Measurements from ENCODE around the gene CLDN9. TPM values are rescaled to one million over a fixed set of nuclear protein-coding genes. Genes with fewer than 3 reads are reported as not detected.
A peak's percentile ranks its signal among the peaks of the same experiment; 100 is the strongest.

CLDN9 gene
- total RNA-seq, 1 donor from 2014 or later = not detected

DNA sequence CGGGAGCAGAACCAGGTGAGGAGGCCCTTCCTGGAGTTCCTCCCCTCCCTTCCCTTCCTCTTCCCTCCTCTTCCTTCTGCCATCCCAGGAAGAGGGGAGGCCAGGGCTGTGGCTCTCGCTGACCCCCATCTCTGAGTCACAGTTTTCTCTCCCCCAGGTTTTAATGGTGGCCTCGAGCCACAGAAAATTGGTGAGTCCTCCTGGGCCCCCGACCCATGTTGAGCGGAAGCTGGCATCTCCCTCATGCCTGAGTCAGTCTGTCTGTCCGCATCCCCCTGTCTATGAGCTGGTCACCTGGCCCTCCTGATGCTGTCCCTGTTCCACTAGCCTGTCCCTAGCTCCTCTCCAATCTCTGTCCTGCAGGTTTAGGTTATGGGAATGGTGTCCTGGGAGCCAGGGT is 12.8 kb upstream of the CLDN9 start:
- Mint-ChIP-seq H3K36me3 (ENCODE audit: unreplicated experiment) (no peaks in the 10 kb centered on the region), H3K27me3 (ENCODE audit: unreplicated experiment) (peaks cover 18% of the 10 kb centered on the region), H3K9me3 (ENCODE audit: unreplicated experiment) (no peaks in the 10 kb centered on the region), H3K4me1 (ENCODE audit: unreplicated experiment) (peaks cover under 1% of the 10 kb centered on the region), H3K4me3 (ENCODE audit: unreplicated experiment) (no peak overlapping the region), H3K27ac (ENCODE audit: unreplicated experiment) (no peak overlapping the region)
- TF ChIP-seq, protein P1, sequence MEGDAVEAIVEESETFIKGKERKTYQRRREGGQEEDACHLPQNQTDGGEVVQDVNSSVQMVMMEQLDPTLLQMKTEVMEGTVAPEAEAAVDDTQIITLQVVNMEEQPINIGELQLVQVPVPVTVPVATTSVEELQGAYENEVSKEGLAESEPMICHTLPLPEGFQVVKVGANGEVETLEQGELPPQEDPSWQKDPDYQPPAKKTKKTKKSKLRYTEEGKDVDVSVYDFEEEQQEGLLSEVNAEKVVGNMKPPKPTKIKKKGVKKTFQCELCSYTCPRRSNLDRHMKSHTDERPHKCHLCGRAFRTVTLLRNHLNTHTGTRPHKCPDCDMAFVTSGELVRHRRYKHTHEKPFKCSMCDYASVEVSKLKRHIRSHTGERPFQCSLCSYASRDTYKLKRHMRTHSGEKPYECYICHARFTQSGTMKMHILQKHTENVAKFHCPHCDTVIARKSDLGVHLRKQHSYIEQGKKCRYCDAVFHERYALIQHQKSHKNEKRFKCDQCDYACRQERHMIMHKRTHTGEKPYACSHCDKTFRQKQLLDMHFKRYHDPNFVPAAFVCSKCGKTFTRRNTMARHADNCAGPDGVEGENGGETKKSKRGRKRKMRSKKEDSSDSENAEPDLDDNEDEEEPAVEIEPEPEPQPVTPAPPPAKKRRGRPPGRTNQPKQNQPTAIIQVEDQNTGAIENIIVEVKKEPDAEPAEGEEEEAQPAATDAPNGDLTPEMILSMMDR (IDR thresholded peaks at IDR 0.05) = no peak
- DNase-seq (ENCODE audit: extremely low spot score, unreplicated experiment) = no peak

DNA sequence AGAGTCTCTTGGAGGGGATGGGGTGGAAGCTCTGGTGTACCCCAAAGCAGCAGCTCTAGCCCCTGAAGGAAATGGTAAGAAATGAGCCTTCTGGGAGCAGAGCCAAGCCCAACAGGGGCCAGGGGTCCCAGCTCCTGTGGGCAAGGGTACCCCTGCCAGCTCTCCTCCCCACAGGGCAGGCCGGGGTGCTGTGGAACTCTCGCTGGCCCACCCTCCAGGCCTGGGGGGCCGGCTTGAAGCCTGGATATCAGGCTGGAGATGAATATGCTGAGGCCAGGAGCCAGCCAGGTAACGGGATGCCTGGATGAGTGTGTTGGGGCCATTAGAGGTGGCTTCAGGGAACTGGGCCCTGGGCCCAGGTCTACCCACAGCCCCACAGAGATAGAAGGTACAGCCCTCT is 12.2 kb upstream of the CLDN9 start:
- Mint-ChIP-seq H3K27ac (ENCODE audit: unreplicated experiment) (no peak overlapping the region), H3K4me1 (ENCODE audit: unreplicated experiment) (peaks cover 1% of the 10 kb centered on the region), H3K9me3 (ENCODE audit: unreplicated experiment) (no peaks in the 10 kb centered on the region), H3K4me3 (ENCODE audit: unreplicated experiment) (no peak overlapping the region), H3K36me3 (ENCODE audit: unreplicated experiment) (no peaks in the 10 kb centered on the region), H3K27me3 (ENCODE audit: unreplicated experiment) (peaks cover 20% of the 10 kb centered on the region)
- TF ChIP-seq, protein P1 (IDR thresholded peaks at IDR 0.05) = no peak
- no peak for DNase-seq (ENCODE audit: extremely low spot score, unreplicated experiment)

DNA sequence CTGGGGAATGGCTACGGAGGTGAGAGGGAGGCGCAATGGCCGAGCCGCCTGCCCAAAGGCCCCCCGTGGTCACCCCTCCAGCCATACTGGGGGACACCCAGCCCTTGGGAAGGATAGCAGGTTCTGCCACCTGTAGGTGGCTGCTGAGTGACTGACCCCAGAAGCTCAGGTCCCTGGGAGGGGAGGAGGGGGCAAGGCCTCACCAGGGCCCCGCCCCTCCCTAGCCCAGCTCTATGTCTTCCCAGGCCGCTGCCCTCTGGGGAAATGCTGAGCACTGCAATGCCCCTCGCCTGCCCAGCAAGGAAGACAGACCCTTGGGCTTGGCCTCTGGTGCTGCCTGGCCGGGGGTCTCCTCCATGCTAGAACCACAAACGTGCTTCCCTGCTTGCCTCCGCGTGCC is 11.4 kb upstream of the CLDN9 start:
- no peaks in the 10 kb centered on the region for H3K36me3 Mint-ChIP-seq (ENCODE audit: unreplicated experiment)
- no peak for DNase-seq (ENCODE audit: extremely low spot score, unreplicated experiment)
- peaks cover 1% of the 10 kb centered on the region for H3K4me1 Mint-ChIP-seq (ENCODE audit: unreplicated experiment)
- no peak overlapping the region for H3K27ac Mint-ChIP-seq (ENCODE audit: unreplicated experiment)
- H3K27me3 Mint-ChIP-seq (ENCODE audit: unreplicated experiment) = peaks cover 26% of the 10 kb centered on the region
- H3K9me3 Mint-ChIP-seq (ENCODE audit: unreplicated experiment) = no peaks in the 10 kb centered on the region
- TF ChIP-seq, protein P1 (IDR thresholded peaks at IDR 0.05) = no peak
- no peak overlapping the region for H3K4me3 Mint-ChIP-seq (ENCODE audit: unreplicated experiment)

DNA sequence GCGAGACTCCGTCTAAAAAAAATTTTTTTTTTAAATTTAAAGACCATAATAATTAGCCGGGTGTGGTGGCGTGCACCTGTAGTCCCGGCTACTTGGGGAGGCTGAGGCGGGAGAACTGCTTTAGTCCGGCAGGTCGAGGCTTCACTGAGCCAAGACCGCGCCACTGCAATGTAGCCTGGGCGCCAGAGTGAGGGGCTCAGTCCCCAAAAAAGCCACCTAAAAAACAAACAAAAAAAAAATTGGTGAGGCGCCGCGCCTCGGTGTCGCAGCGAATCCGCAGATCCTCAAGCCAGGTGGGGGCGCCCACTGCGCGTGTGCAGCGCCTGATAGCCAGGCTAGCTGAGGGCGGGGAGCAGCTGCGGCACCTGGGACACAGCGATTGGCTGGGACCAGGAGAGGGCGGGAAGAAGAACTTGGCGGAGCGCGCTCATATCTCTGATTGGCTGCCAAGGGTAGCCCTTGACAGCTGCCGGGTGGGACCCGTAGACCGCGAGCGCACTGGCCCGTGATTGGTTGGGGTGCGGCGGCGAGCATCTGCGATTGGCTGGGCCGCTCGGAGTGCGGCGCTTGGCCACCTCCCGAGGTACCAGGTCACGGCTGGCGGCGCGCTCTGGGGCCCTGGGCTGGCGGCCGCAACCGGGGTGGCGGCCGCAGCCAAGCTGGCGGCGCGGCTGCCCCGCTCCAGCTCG is 9.0 kb upstream of the CLDN9 start:
- no peak overlapping the region for H3K27ac Mint-ChIP-seq (ENCODE audit: unreplicated experiment)

DNA sequence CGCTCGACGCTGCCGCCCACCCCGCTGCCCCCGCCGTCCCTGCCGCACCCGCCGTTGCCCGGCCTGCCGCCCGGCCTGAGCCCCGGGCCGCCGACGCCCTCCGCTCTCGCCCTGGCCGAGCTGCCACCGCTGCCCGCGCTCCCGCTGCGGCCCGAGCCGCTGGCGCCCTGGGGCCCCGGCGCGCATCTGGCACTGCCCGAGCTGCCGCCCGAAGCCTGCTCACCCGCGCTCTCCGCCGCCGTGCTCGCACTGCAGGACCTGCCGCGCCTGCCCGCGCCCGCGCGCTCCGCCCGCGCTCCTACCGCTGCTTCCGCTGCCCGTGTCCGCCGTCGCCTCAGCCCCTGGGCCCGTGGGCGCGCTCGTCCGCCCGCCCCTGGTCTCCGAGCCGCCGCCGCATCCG is 8.4 kb upstream of the CLDN9 start:
- no peak for DNase-seq (ENCODE audit: extremely low spot score, unreplicated experiment)
- Mint-ChIP-seq H3K27me3 (ENCODE audit: unreplicated experiment) (peaks cover 49% of the 10 kb centered on the region), H3K36me3 (ENCODE audit: unreplicated experiment) (no peaks in the 10 kb centered on the region), H3K4me1 (ENCODE audit: unreplicated experiment) (peaks cover 1% of the 10 kb centered on the region), H3K9me3 (ENCODE audit: unreplicated experiment) (no peaks in the 10 kb centered on the region), H3K27ac (ENCODE audit: unreplicated experiment) (no peak overlapping the region), H3K4me3 (ENCODE audit: unreplicated experiment) (no peak overlapping the region)
- TF ChIP-seq, protein P1 (IDR thresholded peaks at IDR 0.05) = no peak

More for the DNA sequence above, 9.0 kb upstream of the CLDN9 start:
- TF ChIP-seq, protein P1 (IDR thresholded peaks at IDR 0.05) = peak; percentile 52
- Mint-ChIP-seq H3K36me3 (ENCODE audit: unreplicated experiment) (no peaks in the 10 kb centered on the region), H3K27me3 (ENCODE audit: unreplicated experiment) (peaks cover 50% of the 10 kb centered on the region), H3K4me1 (ENCODE audit: unreplicated experiment) (peaks cover 1% of the 10 kb centered on the region), H3K4me3 (ENCODE audit: unreplicated experiment) (peak overlapping the region; percentile 35), H3K9me3 (ENCODE audit: unreplicated experiment) (no peaks in the 10 kb centered on the region)
- peak; percentile 97 for DNase-seq (ENCODE audit: extremely low spot score, unreplicated experiment)
